Left lung (tissue), 10 donors: ENCODE measurements around the gene AKR1C2. TPM values are rescaled to one million over a fixed set of nuclear protein-coding genes. Genes with fewer than 3 reads are reported as not detected.
"Not testable (repeated sequence)": the region's sequence is repeated elsewhere in the genome, so short reads cannot be mapped to it uniquely, and the experiment has no call there.

Source experiments
- ATAC-seq: fragments of 200-7000 bp; cut with Tn5 transposase; one replicate; pipeline ENCODE4 v1.9.1; 2020; ENCODE audit warnings: moderate library complexity
- DNase-seq, 4 donors: peaks; one replicate each; pipeline ENCODE4 v3.0.0-alpha.2; 2013 to 2020
- H3K27ac ChIP-seq, 2 donors: fragments of 200-600 bp; sonication (generic) in 1 of 2; one replicate each; pipeline versions ENCODE4 v1.5.0 to v1.8.0; 2020 to 2021
- H3K27me3 ChIP-seq, 2 donors: fragments of 200-600 bp; sonication (generic) in 1 of 2; one replicate each; pipeline versions ENCODE4 v1.5.0 to v1.8.0; 2020 to 2021
- H3K36me3 ChIP-seq, 2 donors: fragments of 200-600 bp; sonication (generic) in 1 of 2; one replicate each; pipeline versions ENCODE4 v1.5.0 to v1.8.0; 2020 to 2021
- H3K4me1 ChIP-seq, 2 donors: fragments of 200-600 bp; one replicate each; pipeline ENCODE4 v1.8.0; 2021
- H3K4me3 ChIP-seq, 2 donors: fragments of 200-600 bp; sonication (generic) in 1 of 2; one replicate each; pipeline versions ENCODE4 v1.5.0 to v1.8.0; 2020 to 2021; ENCODE audit warnings: mild to moderate bottlenecking in 1 of 2
- H3K9me3 ChIP-seq, 2 donors: fragments of 200-600 bp; sonication (generic) in 1 of 2; one replicate each; pipeline versions ENCODE4 v1.5.0 to v1.8.0; 2020 to 2021
- intact Hi-C, 2 donors: fragments of 100-400 bp; cut with DNase I; formaldehyde crosslinking; loops; one replicate each; pipeline versions ENCODE4 v1.11.2 to v1.14.2; 2022
- polyA plus RNA-seq, 6 donors: library from polyadenylated mRNA; unstranded; fragments of 120-200 nt; gene quantifications; one replicate each; pipeline ENCODE4 v1.2.1, GENCODE V29; 2013; ENCODE audit not compliant: insufficient read length in 6 of 6
- total RNA-seq, 2 donors: library from RNA; stranded (reverse); fragmentation: NEBNext Ultra II Directional; extraction: Animal tissue kit (Norgen Biotek cat#: 25700); gene quantifications; one replicate each; pipeline ENCODE4 v1.2.1, GENCODE V29; 2021
- TF ChIP-seq, protein P1 (sequence below), 2 donors: fragments of 200-600 bp; sonication (generic) in 1 of 2; IDR thresholded peaks; one replicate each; pipeline versions ENCODE4 v1.5.0 to v1.8.0; 2021; ENCODE audit warnings: antibody characterized with exemption in 2 of 2
- donor health status: DM: no; HTN: yes; CAD: no.
- donor health status: DM: no; HTN: no; CAD: no.

AKR1C2 gene
- total and polyA plus RNA-seq, 8 donors = 3.1 to 65.3 (median 8.0) TPM

DNA sequence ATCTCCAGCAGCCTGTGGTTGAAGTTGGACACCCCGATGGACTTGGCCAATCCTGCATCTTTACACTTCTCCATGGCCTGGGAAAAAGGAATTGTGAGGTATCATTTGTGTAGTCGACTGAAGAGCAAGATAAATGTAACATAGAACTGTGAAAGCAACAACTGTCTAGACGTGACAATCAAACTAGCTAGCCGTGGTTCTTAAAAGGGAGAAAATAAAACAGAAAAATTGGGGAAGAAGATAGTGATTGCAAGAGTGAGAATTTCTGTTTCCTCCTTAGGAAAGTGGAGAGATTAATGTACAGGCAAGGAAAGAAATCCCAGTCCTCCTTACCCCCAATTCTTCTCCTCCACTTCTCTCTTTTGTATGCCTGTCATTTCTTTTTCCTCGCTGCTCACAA is 5.0 kb downstream of the AKR1C2 start:
- H3K4me3 ChIP-seq = no peak overlapping the region
- no peaks in the 10 kb centered on the region for H3K36me3 ChIP-seq
- no peaks in the 10 kb centered on the region for H3K9me3 ChIP-seq
- ATAC-seq (no peak), DNase-seq (no peak)
- H3K4me1 ChIP-seq = no peaks in the 10 kb centered on the region
- intact Hi-C loops = no loop called here
- no peak overlapping the region for H3K27ac ChIP-seq
- TF ChIP-seq, protein P1, sequence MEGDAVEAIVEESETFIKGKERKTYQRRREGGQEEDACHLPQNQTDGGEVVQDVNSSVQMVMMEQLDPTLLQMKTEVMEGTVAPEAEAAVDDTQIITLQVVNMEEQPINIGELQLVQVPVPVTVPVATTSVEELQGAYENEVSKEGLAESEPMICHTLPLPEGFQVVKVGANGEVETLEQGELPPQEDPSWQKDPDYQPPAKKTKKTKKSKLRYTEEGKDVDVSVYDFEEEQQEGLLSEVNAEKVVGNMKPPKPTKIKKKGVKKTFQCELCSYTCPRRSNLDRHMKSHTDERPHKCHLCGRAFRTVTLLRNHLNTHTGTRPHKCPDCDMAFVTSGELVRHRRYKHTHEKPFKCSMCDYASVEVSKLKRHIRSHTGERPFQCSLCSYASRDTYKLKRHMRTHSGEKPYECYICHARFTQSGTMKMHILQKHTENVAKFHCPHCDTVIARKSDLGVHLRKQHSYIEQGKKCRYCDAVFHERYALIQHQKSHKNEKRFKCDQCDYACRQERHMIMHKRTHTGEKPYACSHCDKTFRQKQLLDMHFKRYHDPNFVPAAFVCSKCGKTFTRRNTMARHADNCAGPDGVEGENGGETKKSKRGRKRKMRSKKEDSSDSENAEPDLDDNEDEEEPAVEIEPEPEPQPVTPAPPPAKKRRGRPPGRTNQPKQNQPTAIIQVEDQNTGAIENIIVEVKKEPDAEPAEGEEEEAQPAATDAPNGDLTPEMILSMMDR (IDR thresholded peaks at IDR 0.05) = no peak
- H3K27me3 ChIP-seq = no peaks in the 10 kb centered on the region

DNA sequence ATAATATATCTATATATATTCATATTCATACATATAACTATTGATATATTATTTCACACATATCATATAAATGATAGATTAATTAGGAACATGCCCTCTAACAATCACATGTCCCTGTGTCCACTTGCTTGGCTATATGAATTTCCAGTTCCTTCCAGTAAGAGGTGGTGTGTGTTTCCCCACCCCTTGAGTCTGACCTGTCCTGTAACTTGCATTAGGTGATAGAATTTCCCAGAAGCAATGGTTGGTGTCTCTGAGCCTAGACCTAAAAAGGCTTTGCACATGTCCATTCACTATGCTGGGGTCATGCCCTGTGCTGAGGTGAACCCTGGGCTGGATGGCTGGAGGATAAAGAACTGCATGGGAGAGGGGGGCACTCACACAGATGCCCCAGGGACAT is 9.4 kb downstream of the AKR1C2 start:
- H3K9me3 ChIP-seq, ATAC-seq, H3K4me3 ChIP-seq, DNase-seq, H3K36me3 ChIP-seq, H3K27me3 ChIP-seq, H3K27ac ChIP-seq, H3K4me1 ChIP-seq, intact Hi-C loops: not testable (repeated sequence)

GRCh38 chr10:4992564-4992963 is 11.1 kb downstream of the AKR1C2 start:
- H3K4me1 ChIP-seq, ATAC-seq, DNase-seq, H3K4me3 ChIP-seq, H3K27ac ChIP-seq, H3K27me3 ChIP-seq, H3K36me3 ChIP-seq, intact Hi-C loops, H3K9me3 ChIP-seq: not testable (repeated sequence)

DNA sequence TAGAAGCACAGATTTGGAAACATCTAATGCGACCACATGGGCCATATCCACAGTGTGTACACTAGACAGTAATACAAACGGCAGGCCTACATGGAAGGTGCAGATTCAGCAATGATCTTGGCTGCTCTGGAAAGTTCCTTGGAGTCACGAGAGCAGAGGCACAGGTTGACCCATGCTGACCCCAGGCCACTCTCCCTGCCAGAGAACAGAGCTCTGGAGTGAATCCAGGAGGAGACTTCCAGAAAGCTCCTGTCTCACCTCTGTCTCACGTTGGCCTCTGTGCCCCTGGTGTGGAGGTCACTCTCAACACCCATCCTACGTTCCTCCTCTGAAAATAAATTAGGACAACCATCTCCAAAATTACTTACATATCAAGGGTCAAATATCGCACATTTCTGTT is 12.2 kb downstream of the AKR1C2 start:
- H3K36me3 ChIP-seq, H3K9me3 ChIP-seq, intact Hi-C loops, ATAC-seq, H3K4me3 ChIP-seq, H3K27ac ChIP-seq, DNase-seq, H3K4me1 ChIP-seq, H3K27me3 ChIP-seq: not testable (repeated sequence)

GRCh38 chr10:4990217-4990616 is 13.4 kb downstream of the AKR1C2 start:
- no peak for ATAC-seq
- intact Hi-C loops = no loop called here

GRCh38 chr10:4988000-4988641 is 15.5 kb downstream of the AKR1C2 start:
- H3K36me3 ChIP-seq, H3K4me1 ChIP-seq, ATAC-seq, H3K27ac ChIP-seq, H3K27me3 ChIP-seq, H3K4me3 ChIP-seq, H3K9me3 ChIP-seq, DNase-seq, intact Hi-C loops: not testable (repeated sequence)

More at GRCh38 chr10:4990217-4990616, 13.4 kb downstream of the AKR1C2 start:
- H3K9me3 ChIP-seq = no peaks in the 10 kb centered on the region
- no peak for DNase-seq
- TF ChIP-seq, protein P1 (IDR thresholded peaks at IDR 0.05) = no peak
- no peak overlapping the region for H3K27ac ChIP-seq
- H3K4me3 ChIP-seq = no peak overlapping the region
- H3K4me1 ChIP-seq = no peaks in the 10 kb centered on the region
- H3K27me3 ChIP-seq = no peaks in the 10 kb centered on the region
- no peaks in the 10 kb centered on the region for H3K36me3 ChIP-seq

GRCh38 chr10:4984971-4985594 is 18.6 kb downstream of the AKR1C2 start:
- intact Hi-C loops = no loop called here
- H3K27ac ChIP-seq = no peak overlapping the region
- no peak for DNase-seq
- H3K4me1 ChIP-seq = no peaks in the 10 kb centered on the region
- H3K9me3 ChIP-seq = no peaks in the 10 kb centered on the region
- H3K4me3 ChIP-seq = no peak overlapping the region
- ATAC-seq = no peak
- H3K27me3 ChIP-seq = no peaks in the 10 kb centered on the region
- no peaks in the 10 kb centered on the region for H3K36me3 ChIP-seq
- TF ChIP-seq, protein P1 (IDR thresholded peaks at IDR 0.05) = no peak
